HepG2 (cell line): ENCODE measurements around the gene OSBP. TPM values are rescaled to one million over a fixed set of nuclear protein-coding genes. Genes with fewer than 3 reads are reported as not detected.

Source experiments
- ATAD3A ChIP-seq: sonication (generic); formaldehyde crosslinking; IDR thresholded peaks from 2 replicates; pipeline ENCODE4 v1.4.0; 2020; ENCODE audit warnings: missing genetic modification reagents
- ELF4 ChIP-seq: sonication (generic); formaldehyde crosslinking; IDR thresholded peaks from 2 replicates; pipeline ENCODE4 v1.5.0; 2020; ENCODE audit warnings: missing genetic modification reagents, mild to moderate bottlenecking, moderate library complexity, borderline replicate concordance
- HOXA7 ChIP-seq: sonication (generic); formaldehyde crosslinking; IDR thresholded peaks from 2 replicates; pipeline ENCODE4 v1.8.1; 2022; ENCODE audit warnings: mild to moderate bottlenecking, missing genetic modification reagents, moderate library complexity
- KAT7 ChIP-seq: IDR thresholded peaks from 2 replicates; pipeline ENCODE4 v1.6.1; 2018; ENCODE audit warnings: borderline replicate concordance, missing compliant biosample characterization
- MTA3 ChIP-seq: sonication (generic); formaldehyde crosslinking; IDR thresholded peaks from 2 replicates; pipeline ENCODE4 v1.4.0; 2020; ENCODE audit warnings: missing genetic modification reagents
- RBFOX2 ChIP-seq: fragments of 200-400 bp; formaldehyde crosslinking; IDR thresholded peaks from 2 replicates; pipeline ENCODE4 v1.6.1; 2017; ENCODE audit warnings: low read depth, mild to moderate bottlenecking, low read length
- ZNF138 ChIP-seq: sonication (generic); formaldehyde crosslinking; IDR thresholded peaks from 2 replicates; pipeline ENCODE4 v1.5.0; 2020; ENCODE audit warnings: mild to moderate bottlenecking, low read depth, missing genetic modification reagents
- ZNF33A ChIP-seq: sonication (generic); formaldehyde crosslinking; IDR thresholded peaks from 2 replicates; pipeline ENCODE4 v1.5.1; 2020; ENCODE audit warnings: missing genetic modification reagents, mild to moderate bottlenecking, moderate library complexity, borderline replicate concordance
- ZNF780A ChIP-seq: sonication (generic); formaldehyde crosslinking; IDR thresholded peaks from 2 replicates; pipeline ENCODE4 v1.8.0; 2022; ENCODE audit warnings: mild to moderate bottlenecking, missing genetic modification reagents, moderate library complexity
- ZNF782 ChIP-seq: sonication (generic); formaldehyde crosslinking; IDR thresholded peaks from 2 replicates; pipeline ENCODE4 v1.4.0; 2020; ENCODE audit warnings: missing genetic modification reagents, mild to moderate bottlenecking, borderline replicate concordance
- polyA plus RNA-seq, 8 experiments: library from polyadenylated mRNA; depleted of rRNA in 3 of 8; stranded (reverse) in 7 of 8; unstranded in 1 of 8; fragments of >200 nt; fragmentation: Illumina TruSeq in 4 of 8; extraction: Trizol in 4 of 8; gene quantifications; 2 replicates each; pipeline versions ENCODE4 v1.2.1 to v1.2.3, GENCODE V29; 2011 to 2016; ENCODE audit warnings: low read depth in 4 of 8, missing spikeins in 1 of 8, mixed read lengths in 1 of 8; ENCODE audit not compliant: insufficient read depth in 1 of 8
- total RNA-seq, 5 experiments: library from RNA; depleted of rRNA; stranded (reverse); fragments of >200 nt; fragmentation: Illumina TruSeq; extraction: Trizol; gene quantifications; 2 replicates each; pipeline ENCODE4 v1.2.3, GENCODE V29; 2016; ENCODE audit warnings: low read depth in 1 of 5
- TF ChIP-seq, protein P1 (sequence below), 2 experiments: sonication (generic) in 1 of 2; formaldehyde crosslinking in 1 of 2; IDR thresholded peaks; 2 replicates each; pipeline versions ENCODE4 v1.6.1 to v1.9.0; 2014 to 2022; ENCODE audit warnings: antibody characterized with exemption in 1 of 2, borderline replicate concordance in 1 of 2, inconsistent platforms in 1 of 2, low read depth in 1 of 2, missing genetic modification reagents in 1 of 2
- TF ChIP-seq, protein P2 (sequence below): sonication (generic); formaldehyde crosslinking; IDR thresholded peaks from 2 replicates; pipeline ENCODE4 v1.8.1; 2023; ENCODE audit warnings: mild to moderate bottlenecking, moderate library complexity, missing genetic modification reagents
- TF ChIP-seq, protein P3 (sequence below): sonication (generic); formaldehyde crosslinking; IDR thresholded peaks from 2 replicates; pipeline ENCODE4 v1.8.0; 2023; ENCODE audit warnings: mild to moderate bottlenecking, missing genetic modification reagents
- TF ChIP-seq, protein P4 (sequence below): sonication (generic); formaldehyde crosslinking; IDR thresholded peaks from 2 replicates; pipeline ENCODE4 v1.4.0; 2020; ENCODE audit warnings: mild to moderate bottlenecking, missing genetic modification reagents
- TF ChIP-seq, protein P5 (sequence below): sonication (generic); formaldehyde crosslinking; IDR thresholded peaks from 2 replicates; pipeline ENCODE4 v1.4.0; 2020; ENCODE audit warnings: missing genetic modification reagents, mild to moderate bottlenecking, borderline replicate concordance

Gene OSBP
- total and polyA plus RNA-seq, 2 of the 13 experiments (the other 11 are each of a cell fraction or from before 2014, with no cell fraction given) = 12.1 to 13.5 TPM

DNA sequence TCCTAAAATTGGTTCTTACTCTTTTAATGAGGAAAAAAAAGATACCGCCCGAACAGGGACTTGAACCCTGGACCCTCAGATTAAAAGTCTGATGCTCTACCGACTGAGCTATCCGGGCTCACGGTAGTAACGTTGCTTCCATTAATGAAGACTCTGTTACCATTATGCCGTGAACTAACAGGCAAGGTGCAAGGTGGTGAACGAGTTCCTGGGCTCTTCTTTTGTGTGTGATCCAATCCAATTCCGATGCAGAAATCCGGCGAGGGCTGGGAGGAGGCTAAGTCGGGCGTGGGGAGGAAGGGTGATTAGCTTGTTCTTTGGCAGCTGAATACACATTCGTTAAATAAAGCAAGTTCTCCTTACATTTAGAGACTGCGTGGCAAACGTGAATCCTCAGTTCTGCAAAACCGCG, 55.3 kb downstream of the OSBP start (continued):
- TF ChIP-seq, protein P1, sequence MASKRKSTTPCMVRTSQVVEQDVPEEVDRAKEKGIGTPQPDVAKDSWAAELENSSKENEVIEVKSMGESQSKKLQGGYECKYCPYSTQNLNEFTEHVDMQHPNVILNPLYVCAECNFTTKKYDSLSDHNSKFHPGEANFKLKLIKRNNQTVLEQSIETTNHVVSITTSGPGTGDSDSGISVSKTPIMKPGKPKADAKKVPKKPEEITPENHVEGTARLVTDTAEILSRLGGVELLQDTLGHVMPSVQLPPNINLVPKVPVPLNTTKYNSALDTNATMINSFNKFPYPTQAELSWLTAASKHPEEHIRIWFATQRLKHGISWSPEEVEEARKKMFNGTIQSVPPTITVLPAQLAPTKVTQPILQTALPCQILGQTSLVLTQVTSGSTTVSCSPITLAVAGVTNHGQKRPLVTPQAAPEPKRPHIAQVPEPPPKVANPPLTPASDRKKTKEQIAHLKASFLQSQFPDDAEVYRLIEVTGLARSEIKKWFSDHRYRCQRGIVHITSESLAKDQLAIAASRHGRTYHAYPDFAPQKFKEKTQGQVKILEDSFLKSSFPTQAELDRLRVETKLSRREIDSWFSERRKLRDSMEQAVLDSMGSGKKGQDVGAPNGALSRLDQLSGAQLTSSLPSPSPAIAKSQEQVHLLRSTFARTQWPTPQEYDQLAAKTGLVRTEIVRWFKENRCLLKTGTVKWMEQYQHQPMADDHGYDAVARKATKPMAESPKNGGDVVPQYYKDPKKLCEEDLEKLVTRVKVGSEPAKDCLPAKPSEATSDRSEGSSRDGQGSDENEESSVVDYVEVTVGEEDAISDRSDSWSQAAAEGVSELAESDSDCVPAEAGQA (IDR thresholded peaks at IDR 0.05; ENCODE audit: low read depth) = no peak
- TF ChIP-seq, protein P1 (CRISPR knock-in tag; IDR thresholded peaks at IDR 0.05; ENCODE audit: borderline replicate concordance) = no peak
- TF ChIP-seq HOXA7 (CRISPR knock-in tag) = no peak
- TF ChIP-seq, protein P2, sequence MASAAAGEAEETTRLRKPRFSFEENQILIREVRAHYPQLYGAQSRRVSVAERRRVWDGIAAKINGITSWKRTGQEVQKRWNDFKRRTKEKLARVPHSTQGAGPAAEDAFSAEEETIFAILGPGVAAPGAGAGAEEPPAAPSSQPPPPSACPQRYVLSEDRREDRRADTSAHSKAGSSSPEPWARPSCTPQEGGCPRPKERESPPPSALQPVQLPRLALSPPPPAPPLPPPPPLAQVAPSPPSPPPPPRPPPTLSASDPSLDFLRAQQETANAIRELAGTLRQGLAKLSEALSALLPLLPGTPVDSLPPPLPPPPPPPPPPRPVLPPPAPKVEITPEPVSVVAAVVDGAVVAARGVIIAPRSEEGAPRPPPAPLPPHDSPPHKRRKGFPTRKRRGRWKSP (CRISPR knock-in tag) = peak; percentile 72; the same call in 1 of the 2 replicates
- TF ChIP-seq, protein P3, sequence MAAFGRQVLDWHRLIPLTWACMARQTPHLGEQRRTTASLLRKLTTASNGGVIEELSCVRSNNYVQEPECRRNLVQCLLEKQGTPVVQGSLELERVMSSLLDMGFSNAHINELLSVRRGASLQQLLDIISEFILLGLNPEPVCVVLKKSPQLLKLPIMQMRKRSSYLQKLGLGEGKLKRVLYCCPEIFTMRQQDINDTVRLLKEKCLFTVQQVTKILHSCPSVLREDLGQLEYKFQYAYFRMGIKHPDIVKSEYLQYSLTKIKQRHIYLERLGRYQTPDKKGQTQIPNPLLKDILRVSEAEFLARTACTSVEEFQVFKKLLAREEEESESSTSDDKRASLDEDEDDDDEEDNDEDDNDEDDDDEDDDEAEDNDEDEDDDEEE (CRISPR knock-in tag) = no peak
- TF ChIP-seq ATAD3A (CRISPR knock-in tag) = no peak
- no peak for TF ChIP-seq ZNF780A (CRISPR knock-in tag)
- TF ChIP-seq, protein P4, sequence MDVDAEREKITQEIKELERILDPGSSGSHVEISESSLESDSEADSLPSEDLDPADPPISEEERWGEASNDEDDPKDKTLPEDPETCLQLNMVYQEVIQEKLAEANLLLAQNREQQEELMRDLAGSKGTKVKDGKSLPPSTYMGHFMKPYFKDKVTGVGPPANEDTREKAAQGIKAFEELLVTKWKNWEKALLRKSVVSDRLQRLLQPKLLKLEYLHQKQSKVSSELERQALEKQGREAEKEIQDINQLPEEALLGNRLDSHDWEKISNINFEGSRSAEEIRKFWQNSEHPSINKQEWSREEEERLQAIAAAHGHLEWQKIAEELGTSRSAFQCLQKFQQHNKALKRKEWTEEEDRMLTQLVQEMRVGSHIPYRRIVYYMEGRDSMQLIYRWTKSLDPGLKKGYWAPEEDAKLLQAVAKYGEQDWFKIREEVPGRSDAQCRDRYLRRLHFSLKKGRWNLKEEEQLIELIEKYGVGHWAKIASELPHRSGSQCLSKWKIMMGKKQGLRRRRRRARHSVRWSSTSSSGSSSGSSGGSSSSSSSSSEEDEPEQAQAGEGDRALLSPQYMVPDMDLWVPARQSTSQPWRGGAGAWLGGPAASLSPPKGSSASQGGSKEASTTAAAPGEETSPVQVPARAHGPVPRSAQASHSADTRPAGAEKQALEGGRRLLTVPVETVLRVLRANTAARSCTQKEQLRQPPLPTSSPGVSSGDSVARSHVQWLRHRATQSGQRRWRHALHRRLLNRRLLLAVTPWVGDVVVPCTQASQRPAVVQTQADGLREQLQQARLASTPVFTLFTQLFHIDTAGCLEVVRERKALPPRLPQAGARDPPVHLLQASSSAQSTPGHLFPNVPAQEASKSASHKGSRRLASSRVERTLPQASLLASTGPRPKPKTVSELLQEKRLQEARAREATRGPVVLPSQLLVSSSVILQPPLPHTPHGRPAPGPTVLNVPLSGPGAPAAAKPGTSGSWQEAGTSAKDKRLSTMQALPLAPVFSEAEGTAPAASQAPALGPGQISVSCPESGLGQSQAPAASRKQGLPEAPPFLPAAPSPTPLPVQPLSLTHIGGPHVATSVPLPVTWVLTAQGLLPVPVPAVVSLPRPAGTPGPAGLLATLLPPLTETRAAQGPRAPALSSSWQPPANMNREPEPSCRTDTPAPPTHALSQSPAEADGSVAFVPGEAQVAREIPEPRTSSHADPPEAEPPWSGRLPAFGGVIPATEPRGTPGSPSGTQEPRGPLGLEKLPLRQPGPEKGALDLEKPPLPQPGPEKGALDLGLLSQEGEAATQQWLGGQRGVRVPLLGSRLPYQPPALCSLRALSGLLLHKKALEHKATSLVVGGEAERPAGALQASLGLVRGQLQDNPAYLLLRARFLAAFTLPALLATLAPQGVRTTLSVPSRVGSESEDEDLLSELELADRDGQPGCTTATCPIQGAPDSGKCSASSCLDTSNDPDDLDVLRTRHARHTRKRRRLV = no peak
- 0 out of 2 replicates have a peak, but pooled peaks have one; percentile 66 for TF ChIP-seq KAT7
- no peak for TF ChIP-seq ELF4
- no peak for TF ChIP-seq ZNF138 (CRISPR knock-in tag)
- TF ChIP-seq MTA3 (CRISPR knock-in tag) = no peak
- TF ChIP-seq, protein P5, sequence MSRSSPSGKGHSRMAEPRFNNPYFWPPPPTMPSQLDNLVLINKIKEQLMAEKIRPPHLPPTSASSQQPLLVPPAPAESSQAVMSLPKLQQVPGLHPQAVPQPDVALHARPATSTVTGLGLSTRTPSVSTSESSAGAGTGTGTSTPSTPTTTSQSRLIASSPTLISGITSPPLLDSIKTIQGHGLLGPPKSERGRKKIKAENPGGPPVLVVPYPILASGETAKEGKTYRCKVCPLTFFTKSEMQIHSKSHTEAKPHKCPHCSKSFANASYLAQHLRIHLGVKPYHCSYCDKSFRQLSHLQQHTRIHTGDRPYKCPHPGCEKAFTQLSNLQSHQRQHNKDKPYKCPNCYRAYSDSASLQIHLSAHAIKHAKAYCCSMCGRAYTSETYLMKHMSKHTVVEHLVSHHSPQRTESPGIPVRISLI (CRISPR knock-in tag) = peak; percentile 40; the same call in 1 of the 2 replicates
- no peak for TF ChIP-seq ZNF33A (CRISPR knock-in tag)
- TF ChIP-seq ZNF782 = no peak
- no peak for TF ChIP-seq RBFOX2
